Suprapubic skin (tissue), 4 donors: ENCODE results near the gene ARX.

ENCODE experiments used
- EP300 ChIP-seq: sonication (generic); formaldehyde crosslinking; IDR thresholded peaks from one replicate; pipeline ENCODE4 v1.6.1; 2017; ENCODE audit warnings: antibody characterized with exemption
- POLR2AphosphoS5 ChIP-seq, 3 donors: sonication (generic); formaldehyde crosslinking; IDR thresholded peaks; one replicate each; pipeline ENCODE4 v1.6.1; 2017; ENCODE audit warnings: antibody characterized with exemption in 3 of 3
- TF ChIP-seq, protein P1 (sequence below), 2 donors: fragments of 200-600 bp in 1 of 2; fragments of 450-650 bp in 1 of 2; sonication (generic) in 1 of 2; IDR thresholded peaks; one replicate each; pipeline ENCODE4 v1.5.1; 2016 to 2019; ENCODE audit warnings: antibody characterized with exemption in 2 of 2, mild to moderate bottlenecking in 1 of 2, moderate library complexity in 1 of 2

DNA sequence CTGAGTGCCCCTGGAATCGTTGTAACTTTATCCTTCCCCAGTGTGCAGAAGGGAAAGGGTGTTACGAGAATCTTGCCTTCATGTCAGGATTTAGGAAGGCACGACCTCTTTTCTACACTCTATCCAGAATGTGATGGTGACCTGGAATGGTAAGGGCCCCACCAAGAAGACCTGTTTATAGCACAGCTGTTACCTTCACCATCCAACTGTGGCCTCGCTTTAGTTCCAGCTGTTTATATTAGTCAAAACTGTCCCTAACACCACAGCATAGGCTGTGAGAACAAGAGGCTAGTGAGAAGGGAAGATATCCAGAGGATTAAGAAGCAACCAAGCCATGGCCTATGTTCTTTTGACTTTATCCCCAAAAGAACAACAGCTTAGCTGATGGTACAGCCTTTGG lies 28.0 kb downstream of the ARX start:
- no peak for TF ChIP-seq POLR2AphosphoS5 (IDR thresholded peaks at IDR 0.05)
- TF ChIP-seq, protein P1, sequence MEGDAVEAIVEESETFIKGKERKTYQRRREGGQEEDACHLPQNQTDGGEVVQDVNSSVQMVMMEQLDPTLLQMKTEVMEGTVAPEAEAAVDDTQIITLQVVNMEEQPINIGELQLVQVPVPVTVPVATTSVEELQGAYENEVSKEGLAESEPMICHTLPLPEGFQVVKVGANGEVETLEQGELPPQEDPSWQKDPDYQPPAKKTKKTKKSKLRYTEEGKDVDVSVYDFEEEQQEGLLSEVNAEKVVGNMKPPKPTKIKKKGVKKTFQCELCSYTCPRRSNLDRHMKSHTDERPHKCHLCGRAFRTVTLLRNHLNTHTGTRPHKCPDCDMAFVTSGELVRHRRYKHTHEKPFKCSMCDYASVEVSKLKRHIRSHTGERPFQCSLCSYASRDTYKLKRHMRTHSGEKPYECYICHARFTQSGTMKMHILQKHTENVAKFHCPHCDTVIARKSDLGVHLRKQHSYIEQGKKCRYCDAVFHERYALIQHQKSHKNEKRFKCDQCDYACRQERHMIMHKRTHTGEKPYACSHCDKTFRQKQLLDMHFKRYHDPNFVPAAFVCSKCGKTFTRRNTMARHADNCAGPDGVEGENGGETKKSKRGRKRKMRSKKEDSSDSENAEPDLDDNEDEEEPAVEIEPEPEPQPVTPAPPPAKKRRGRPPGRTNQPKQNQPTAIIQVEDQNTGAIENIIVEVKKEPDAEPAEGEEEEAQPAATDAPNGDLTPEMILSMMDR (IDR thresholded peaks at IDR 0.05): no peak
- no peak for TF ChIP-seq EP300
